HG03060 (cell line): ENCODE measurements around the gene PPP4R3A.
"Not testable (repeated sequence)": the region's sequence is repeated elsewhere in the genome, so short reads cannot be mapped to it uniquely, and the experiment has no call there.

Experiments
- ATAC-seq: cut with Tn5 transposase; IDR thresholded peaks from one replicate; pipeline ENCODE4 v1.9.1; 2021; ENCODE audit warnings: low read depth, moderate number of reproducible peaks; ENCODE audit not compliant: unreplicated experiment

Gene PPP4R3A

DNA sequence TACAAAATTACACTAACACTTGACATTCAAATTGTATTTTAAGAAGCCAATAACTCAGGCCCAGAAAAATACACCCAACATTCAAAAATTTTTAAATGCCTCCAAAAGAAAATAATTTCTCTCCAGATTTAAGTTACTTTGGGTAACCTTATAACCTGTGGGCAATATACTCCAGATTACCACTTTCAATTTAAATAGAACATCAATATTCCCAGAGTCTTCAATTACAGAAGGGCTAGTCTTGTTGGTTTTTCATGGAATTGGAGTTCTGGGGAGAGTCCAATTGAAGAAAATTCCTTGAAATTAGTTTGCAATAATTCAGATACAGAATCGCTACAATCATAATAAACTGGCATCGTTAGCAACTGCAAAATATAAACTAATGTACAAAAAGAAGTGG, 2.0 kb downstream of the PPP4R3A start:
- ATAC-seq = no peak

DNA sequence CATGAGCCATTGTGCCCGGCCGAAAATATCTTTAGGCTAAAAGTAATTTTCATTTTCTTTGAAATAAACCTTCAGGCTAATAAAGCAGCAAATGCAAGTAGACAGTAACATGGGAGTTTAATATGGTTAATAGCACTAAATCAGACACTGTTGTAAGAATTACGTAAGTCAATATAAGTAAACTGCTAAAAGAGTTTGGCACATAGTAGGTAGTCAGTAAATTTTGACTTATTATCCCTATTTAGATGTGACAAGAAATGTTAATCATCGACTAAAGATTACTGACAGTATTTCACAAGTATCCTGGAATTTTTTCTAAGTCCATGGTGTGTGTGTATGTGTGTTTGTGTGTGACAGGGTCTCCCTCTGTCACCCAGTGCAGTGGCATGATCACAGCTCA, 3.9 kb downstream of the PPP4R3A start:
- no peak for ATAC-seq

DNA sequence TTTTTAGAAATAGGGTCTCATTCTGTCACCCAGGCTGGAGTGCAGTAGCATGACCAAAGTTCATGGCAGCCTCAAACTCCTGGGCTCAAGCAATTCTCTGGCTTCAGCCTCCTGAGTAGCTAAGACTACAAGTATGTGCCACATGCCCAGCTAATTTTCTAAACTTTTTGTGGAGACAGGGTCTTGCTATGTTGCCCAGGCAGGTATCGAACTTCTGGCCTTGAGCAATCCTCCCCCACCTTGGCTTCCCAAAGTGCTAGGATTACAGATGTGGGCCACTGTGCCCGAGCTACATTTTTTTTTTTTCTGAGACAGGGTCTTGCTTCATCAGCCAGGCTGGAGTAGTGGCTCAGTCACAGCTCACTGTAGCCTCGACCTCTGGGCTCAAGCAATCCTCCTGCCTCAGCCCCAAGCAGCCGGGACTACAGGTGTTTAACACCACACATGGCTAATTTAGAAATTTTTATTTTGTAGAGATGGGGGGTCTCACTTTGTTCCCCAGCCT, 7.1 kb downstream of the PPP4R3A start:
- ATAC-seq = no peak

DNA sequence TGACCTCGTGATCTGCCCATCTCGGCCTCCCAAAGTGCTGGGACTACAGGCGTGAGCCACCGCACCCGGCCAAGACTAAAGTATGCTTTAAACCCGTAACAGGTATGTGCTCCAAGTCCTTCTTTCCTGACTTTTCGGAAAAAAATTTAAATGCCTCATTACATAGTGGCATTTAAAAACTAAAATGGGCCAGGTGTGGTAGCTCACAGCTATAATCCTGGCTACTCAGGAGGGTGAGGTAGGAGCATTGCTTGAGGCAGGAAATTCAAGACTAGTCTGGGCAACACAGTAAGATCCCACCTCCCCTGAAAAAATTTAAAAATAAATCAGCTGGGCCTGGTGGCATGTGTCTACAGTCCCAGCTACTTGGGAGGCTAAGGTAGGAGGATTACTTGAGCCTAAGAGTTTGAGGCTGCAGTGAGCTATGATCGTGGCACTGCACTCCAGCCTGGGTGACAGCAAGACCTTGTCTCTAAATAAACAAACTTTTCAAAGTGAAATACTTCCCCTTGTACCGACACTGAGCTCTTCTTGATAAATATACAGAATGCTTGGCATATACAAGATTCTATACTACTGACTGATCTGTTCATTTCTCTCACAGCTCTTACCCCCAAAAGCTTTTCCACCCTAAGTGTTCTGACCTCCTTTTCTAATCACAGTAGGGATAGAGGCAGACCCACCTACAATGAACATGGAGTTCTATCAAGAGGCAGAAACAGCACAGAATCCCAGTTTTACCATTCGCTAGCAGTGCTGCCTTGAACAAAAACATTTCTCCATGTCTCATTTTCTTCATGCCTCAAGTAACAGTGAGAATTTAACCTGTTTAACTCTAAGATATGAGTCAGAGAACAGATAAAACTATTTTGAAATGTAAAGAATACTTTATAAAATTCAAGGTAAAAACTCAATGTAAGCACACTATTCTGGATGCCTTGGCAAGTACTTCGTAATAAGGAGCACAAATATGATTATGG, 7.9 kb downstream of the PPP4R3A start:
- no peak for ATAC-seq

- ATAC-seq = no peak
These were observed 8.8 kb downstream of the PPP4R3A start for GRCh38 chr14:91501348-91501747.

GRCh38 chr14:91496790-91497189, 13.3 kb downstream of the PPP4R3A start:
- ATAC-seq = no peak

- not testable (repeated sequence) for ATAC-seq
These were observed 15.6 kb downstream of the PPP4R3A start for GRCh38 chr14:91494392-91495065.

GRCh38 chr14:91493169-91493568, 16.9 kb downstream of the PPP4R3A start:
- ATAC-seq = no peak

DNA sequence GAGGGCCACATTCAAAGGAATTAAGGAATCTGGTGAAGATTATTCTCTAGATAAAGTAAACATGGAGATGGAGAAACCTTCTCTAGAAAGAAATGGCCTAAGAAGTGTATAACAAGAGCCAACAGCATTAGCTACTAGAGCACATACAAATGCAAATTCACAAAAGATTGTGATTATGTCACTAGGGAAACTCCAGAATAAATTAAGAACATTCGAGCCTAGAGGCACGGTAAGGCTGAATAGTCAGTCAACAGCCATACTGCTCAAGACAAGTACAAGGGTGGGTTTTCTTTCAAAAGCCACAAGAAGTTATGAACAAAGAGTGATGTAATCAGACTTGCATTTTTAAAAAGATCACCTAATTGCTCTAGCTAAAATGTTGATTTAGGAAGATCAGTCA, 25.4 kb downstream of the PPP4R3A start:
- ATAC-seq = no peak

DNA sequence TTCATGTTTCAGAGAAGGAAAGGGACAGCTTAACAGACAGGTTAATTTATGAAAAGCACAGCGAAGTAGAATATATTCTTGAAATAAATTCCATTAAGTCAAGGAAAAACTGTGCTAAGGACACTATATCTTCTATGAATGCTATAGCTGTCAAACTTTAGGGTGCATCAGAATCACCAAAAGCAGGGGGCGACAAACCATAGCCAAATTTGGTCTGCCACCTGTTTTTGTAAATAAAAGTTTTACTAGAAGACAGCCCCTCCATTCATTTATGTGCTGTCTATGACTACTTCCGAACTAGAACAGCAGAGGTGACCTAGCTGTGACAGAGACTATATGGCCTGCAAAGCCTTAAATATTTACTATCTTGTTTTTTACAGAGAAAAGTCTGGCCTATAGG, 25.9 kb downstream of the PPP4R3A start:
- no peak for ATAC-seq

DNA sequence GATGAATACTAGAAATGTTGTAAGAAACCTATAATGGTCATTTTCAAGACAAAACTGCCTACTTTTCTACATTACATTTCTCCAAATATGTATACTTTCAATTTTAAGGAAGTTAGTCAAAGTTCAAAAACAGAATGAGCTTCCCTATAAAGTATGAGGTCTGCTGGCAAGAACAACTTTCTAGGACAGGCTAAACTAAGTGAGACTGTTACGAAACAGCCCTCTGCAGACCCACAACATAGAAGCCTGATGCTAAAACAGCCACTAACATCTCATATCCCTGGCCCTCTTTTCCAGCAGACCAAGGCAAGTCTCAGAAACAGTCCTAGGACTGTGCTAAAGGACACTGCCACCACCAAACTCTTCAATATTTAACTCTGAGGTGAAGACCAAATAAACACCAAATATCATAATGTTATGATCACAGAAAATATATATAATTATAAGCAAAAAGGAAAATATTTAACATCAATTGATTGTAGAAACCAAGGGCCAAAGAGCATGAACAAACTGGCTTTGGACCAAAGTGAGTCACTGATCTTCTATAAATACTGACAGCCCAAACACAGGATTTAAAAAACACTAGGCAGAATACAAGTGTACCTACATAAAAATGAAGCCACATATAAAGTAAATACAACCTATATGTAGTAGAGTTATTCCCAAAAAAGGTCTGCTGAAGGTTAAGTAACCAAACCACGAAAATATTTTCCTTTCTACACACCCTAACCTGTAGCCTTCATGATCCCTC, 27.7 kb downstream of the PPP4R3A start:
- no peak for ATAC-seq

DNA sequence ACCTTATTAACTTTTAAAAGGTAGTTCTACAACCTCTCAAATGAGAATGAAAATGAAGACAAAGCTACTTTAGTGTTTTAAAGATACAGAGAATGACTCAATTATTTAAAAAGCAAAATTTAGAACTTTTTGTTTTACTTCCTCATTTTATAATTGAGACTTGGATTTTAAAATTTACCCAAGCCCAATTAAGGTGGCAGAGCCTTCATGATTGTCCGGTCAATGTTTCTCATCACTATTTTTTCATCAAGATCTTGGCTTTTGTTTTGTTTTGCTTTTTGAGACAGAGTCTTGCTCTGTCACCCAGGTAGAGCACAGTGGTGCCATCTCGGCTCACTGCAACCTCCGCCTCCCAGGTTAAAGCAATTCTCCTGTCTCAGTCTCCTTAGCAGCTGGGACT, 32.7 kb downstream of the PPP4R3A start:
- ATAC-seq = no peak

GRCh38 chr14:91473046-91473445, 37.1 kb downstream of the PPP4R3A start:
- ATAC-seq = no peak

DNA sequence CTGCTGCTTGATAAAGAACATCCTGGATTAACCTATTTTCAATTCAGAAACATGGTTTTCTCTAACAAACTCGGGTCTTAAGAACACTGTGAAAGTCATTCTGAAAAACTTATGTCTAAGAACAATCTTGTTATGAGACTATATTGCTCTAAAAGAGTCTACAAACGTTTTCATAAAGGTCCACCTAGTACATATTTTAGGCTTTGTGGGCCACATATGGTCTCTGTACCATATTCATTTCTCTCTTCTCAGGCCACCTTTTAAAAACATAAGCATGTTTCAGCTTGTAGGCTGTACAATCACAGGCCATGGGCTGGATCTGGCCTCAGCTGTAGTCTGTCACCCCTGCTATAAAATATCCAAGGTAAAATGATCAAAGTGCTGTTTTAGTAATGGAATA, 39.9 kb downstream of the PPP4R3A start:
- no peak for ATAC-seq

DNA sequence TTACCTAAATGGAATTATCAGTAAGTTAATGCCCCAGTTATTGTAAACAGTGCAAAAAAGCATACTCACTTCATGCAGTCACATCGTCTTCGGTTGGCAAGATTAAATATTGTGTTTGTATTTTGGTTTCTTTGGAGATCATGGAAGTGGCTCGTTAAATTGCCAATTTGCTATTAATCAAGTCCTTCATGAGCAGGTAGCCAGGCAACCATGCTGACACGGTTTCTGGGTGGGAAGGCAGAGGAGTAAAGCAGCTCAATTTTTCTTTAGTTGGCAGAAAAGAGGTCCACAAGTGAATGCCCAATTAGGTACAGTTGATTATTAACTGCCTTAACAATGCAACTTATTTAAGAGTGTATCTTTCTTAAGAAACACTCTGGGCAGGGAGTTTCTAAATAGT, 43.9 kb downstream of the PPP4R3A start:
- no peak for ATAC-seq

GRCh38 chr14:91464615-91465205, 45.4 kb downstream of the PPP4R3A start:
- no peak for ATAC-seq

DNA sequence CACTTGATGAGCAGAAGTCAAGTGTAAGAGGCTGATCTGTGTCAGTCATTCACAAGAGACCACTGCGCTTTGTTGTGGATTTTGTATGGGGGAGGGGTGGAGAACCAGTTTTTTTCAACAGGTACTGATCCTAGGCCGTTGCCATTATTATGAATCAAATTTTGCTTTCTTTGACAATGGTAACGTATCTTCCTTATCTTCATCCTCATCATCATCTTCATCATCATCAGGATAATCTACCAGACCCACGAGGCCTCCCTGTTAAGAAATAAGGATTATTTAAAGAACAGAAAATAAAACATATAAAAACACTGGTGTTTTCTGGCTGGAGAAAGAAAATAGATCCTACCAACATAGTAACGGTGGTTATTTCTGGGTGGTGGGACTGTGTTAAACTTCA, 51.5 kb downstream of the PPP4R3A start:
- ATAC-seq = no peak

- ATAC-seq = no peak
These were observed 53.8 kb downstream of the PPP4R3A start for GRCh38 chr14:91456283-91456682.

GRCh38 chr14:91454580-91454979, 55.5 kb downstream of the PPP4R3A start:
- no peak for ATAC-seq

GRCh38 chr14:91454155-91454554, 56.0 kb downstream of the PPP4R3A start:
- no peak for ATAC-seq

DNA sequence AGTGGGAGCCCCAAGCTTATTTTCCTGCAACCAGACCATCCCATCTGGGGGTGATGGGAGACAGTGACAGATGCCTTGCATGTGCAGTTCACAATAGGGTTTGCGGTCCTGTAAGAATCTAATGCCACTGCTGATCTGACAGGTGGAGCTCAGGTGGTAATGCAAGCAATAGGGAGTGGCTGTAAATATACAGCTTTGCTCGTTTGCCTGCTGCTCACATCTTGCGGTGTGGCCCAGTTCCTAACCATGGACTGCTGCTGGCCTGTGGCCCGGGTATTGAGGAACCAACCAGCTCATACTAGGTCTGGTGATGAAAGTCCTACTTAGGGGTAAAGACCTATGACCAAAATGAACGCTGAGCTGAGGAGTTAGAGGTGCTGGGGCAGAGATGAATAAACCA, 56.4 kb downstream of the PPP4R3A start:
- no peak for ATAC-seq
